ENCODE results near the gene OSBPL9.
"Not testable (repeated sequence)": the region's sequence is repeated elsewhere in the genome, so short reads cannot be mapped to it uniquely, and the experiment has no call there.

The OSBPL9 gene

DNA sequence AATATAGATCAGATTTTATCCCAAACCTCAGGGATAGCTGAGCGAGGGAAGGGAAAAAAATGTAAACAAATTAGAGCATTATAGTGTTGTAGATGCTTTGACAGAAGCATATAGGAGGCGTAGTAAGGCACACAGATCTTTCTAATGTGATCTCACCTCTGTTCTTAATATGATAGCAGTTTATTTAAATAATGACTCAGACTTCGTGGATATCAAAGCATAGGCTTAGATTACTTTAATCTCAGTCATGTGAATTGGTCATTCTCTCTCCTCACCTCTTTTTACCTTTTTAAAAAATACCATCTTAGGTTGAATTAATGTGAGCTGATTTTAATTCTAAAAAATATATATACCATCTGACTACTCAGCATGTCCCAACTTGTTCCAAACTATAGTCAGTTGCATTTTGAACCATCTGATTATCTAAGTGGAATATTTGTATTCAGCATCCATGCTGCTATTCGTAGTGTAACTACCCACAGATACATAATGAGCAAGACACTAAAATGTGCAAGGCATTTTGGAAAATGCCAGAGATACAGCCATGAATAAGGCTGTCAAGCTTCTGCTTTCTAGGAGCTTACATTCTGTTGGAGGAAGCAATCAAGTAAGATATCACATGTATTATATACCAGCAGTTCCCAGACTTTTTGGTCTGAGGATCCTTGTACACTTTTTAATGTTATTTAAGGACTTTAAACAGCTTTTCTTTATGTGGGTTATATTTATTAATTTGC is 76.7 kb downstream of the OSBPL9 start:
- TF ChIP-seq, protein P1, sequence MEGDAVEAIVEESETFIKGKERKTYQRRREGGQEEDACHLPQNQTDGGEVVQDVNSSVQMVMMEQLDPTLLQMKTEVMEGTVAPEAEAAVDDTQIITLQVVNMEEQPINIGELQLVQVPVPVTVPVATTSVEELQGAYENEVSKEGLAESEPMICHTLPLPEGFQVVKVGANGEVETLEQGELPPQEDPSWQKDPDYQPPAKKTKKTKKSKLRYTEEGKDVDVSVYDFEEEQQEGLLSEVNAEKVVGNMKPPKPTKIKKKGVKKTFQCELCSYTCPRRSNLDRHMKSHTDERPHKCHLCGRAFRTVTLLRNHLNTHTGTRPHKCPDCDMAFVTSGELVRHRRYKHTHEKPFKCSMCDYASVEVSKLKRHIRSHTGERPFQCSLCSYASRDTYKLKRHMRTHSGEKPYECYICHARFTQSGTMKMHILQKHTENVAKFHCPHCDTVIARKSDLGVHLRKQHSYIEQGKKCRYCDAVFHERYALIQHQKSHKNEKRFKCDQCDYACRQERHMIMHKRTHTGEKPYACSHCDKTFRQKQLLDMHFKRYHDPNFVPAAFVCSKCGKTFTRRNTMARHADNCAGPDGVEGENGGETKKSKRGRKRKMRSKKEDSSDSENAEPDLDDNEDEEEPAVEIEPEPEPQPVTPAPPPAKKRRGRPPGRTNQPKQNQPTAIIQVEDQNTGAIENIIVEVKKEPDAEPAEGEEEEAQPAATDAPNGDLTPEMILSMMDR (IDR thresholded peaks at IDR 0.05; ENCODE audit: low read depth, low read length): no peak
- H3K36me3 ChIP-seq: no peaks in the 10 kb centered on the region
- no peaks in the 10 kb centered on the region for H3K9me3 ChIP-seq (ENCODE audit: severe bottlenecking)
- DNase-seq: no peak
- no peaks in the 10 kb centered on the region for H3K27me3 ChIP-seq (ENCODE audit: insufficient read depth, low read depth, severe bottlenecking)
- H3K4me3 ChIP-seq (ENCODE audit: low read depth, low read length): no peak overlapping the region
- no peak overlapping the region for H3K27ac ChIP-seq

- H3K9me3 ChIP-seq (ENCODE audit: severe bottlenecking): no peaks in the 10 kb centered on the region
- no peak overlapping the region for H3K27ac ChIP-seq
- H3K4me3 ChIP-seq (ENCODE audit: low read depth, low read length): no peak overlapping the region
- DNase-seq: no peak
- TF ChIP-seq, protein P1 (IDR thresholded peaks at IDR 0.05; ENCODE audit: low read depth, low read length): no peak
- no peaks in the 10 kb centered on the region for H3K27me3 ChIP-seq (ENCODE audit: insufficient read depth, low read depth, severe bottlenecking)
- H3K36me3 ChIP-seq: no peaks in the 10 kb centered on the region
Observed at GRCh38 chr1:51697166-51697565, 80.3 kb downstream of the OSBPL9 start.

- Histone ChIP-seq H3K36me3 (no peaks in the 10 kb centered on the region), H3K27ac (no peak overlapping the region), H3K27me3 (ENCODE audit: insufficient read depth, low read depth, severe bottlenecking) (no peaks in the 10 kb centered on the region), H3K4me3 (ENCODE audit: low read depth, low read length) (no peak overlapping the region), H3K9me3 (ENCODE audit: severe bottlenecking) (no peaks in the 10 kb centered on the region)
- DNase-seq: no peak
- TF ChIP-seq, protein P1 (IDR thresholded peaks at IDR 0.05; ENCODE audit: low read depth, low read length): no peak
Observed at GRCh38 chr1:51699391-51699790, 82.5 kb downstream of the OSBPL9 start.

DNA sequence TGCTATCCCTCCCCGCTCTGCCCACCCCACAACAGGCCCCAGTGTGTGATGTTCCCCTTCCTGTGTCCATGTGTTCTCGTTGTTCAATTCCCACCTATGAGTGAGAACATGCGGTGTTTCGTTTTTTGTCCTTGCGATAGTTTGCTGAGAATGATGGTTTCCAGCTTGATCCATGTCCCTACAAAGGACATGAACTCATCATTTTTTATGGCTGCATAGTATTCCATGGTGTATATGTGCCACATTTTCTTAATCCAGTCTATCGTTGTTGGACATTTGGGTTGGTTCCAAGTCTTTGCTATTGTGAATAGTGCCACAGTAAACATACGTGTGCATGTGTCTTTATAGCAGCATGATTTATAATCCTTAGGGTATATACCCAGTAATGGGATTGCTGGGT is 84.9 kb downstream of the OSBPL9 start:
- not testable (repeated sequence) for H3K4me3 ChIP-seq (ENCODE audit: low read depth, low read length); H3K9me3 ChIP-seq (ENCODE audit: severe bottlenecking); H3K27ac ChIP-seq; H3K36me3 ChIP-seq; H3K27me3 ChIP-seq (ENCODE audit: insufficient read depth, low read depth, severe bottlenecking); DNase-seq

DNA sequence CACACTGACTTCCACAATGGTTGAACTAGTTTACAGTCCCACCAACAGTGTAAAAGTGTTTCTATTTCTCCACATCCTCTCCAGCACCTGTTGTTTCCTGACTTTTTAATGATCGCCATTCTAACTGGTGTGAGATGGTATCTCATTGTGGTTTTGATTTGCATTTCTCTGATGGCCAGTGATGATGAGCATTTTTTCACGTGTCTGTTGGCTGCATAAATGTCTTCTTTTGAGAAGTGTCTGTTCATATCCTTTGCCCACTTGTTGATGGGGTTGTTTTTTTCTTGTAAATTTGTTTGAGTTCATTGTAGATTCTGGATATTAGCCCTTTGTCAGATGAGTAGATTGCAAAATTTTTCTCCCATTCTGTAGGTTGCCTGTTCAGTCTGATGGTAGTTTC is 85.3 kb downstream of the OSBPL9 start:
- H3K36me3 ChIP-seq; H3K27me3 ChIP-seq (ENCODE audit: insufficient read depth, low read depth, severe bottlenecking); H3K9me3 ChIP-seq (ENCODE audit: severe bottlenecking); DNase-seq; H3K27ac ChIP-seq; H3K4me3 ChIP-seq (ENCODE audit: low read depth, low read length): not testable (repeated sequence)

DNA sequence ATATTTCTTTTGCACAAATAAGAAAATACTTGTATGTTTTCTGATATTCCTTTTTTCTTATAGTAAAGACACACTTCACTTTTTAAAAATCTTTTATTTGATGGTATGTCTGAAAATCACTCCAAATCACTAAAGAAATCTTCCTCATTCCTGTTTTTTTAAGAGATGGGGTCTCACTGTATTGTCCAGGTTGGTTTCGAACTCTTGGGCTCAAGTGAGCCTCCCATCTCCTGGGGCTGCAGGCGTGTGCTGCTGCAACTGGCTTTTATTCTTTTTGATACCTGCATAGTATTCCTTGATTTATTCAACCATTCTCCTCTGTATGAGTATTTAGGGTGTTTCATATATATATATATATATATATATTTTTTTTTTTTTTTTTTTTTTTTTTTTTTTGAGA is 88.1 kb downstream of the OSBPL9 start:
- no peak overlapping the region for H3K27ac ChIP-seq
- no peak overlapping the region for H3K4me3 ChIP-seq (ENCODE audit: low read depth, low read length)
- H3K9me3 ChIP-seq (ENCODE audit: severe bottlenecking): no peaks in the 10 kb centered on the region
- H3K27me3 ChIP-seq (ENCODE audit: insufficient read depth, low read depth, severe bottlenecking): no peaks in the 10 kb centered on the region
- DNase-seq: no peak
- TF ChIP-seq, protein P1 (IDR thresholded peaks at IDR 0.05; ENCODE audit: low read depth, low read length): no peak
- H3K36me3 ChIP-seq: no peaks in the 10 kb centered on the region
